Spleen (tissue), 11 donors: Measurements from ENCODE around the gene PDLIM5. TPM values are rescaled to one million over a fixed set of nuclear protein-coding genes. Genes with fewer than 3 reads are reported as not detected.

Source experiments
- DNase-seq: peaks from one replicate; pipeline ENCODE4 v3.0.0-alpha.2; 2020
- H3K27ac ChIP-seq, 8 donors: fragments of 200-600 bp; sonication (generic) in 7 of 8; 1 replicate in 4 of 8; 2 replicates in 4 of 8; pipeline versions ENCODE4 v1.5.0 to v1.8.0; 2016 to 2021; ENCODE audit warnings: inconsistent platforms in 4 of 8, mild to moderate bottlenecking in 4 of 8, moderate library complexity in 1 of 8
- H3K27me3 ChIP-seq, 7 donors: fragments of 200-600 bp; sonication (generic) in 6 of 7; replicated peaks in 1 of 7; 1 replicate in 4 of 7; 2 replicates in 3 of 7; pipeline versions ENCODE4 v1.5.0 to v1.8.0; 2016 to 2021; ENCODE audit warnings: inconsistent platforms in 3 of 7, mild to moderate bottlenecking in 1 of 7
- H3K36me3 ChIP-seq, 6 donors: fragments of 200-600 bp; sonication (generic) in 5 of 6; 1 replicate in 4 of 6; 2 replicates in 2 of 6; pipeline versions ENCODE4 v1.5.0 to v1.8.0; 2016 to 2021; ENCODE audit warnings: inconsistent platforms in 2 of 6
- H3K4me1 ChIP-seq, 6 donors: fragments of 200-600 bp; sonication (generic) in 5 of 6; 1 replicate in 3 of 6; 2 replicates in 3 of 6; pipeline versions ENCODE4 v1.5.0 to v1.8.0; 2016 to 2021; ENCODE audit warnings: inconsistent platforms in 3 of 6
- H3K4me3 ChIP-seq, 8 donors: fragments of 200-600 bp; sonication (generic) in 7 of 8; 1 replicate in 4 of 8; 2 replicates in 4 of 8; pipeline versions ENCODE4 v1.5.0 to v1.8.0; 2016 to 2021; ENCODE audit warnings: inconsistent platforms in 4 of 8, mild to moderate bottlenecking in 4 of 8, moderate library complexity in 2 of 8
- H3K9me3 ChIP-seq, 8 donors: fragments of 200-600 bp; sonication (generic) in 7 of 8; 1 replicate in 4 of 8; 2 replicates in 4 of 8; pipeline versions ENCODE4 v1.5.0 to v1.8.0; 2016 to 2021; ENCODE audit warnings: inconsistent platforms in 4 of 8
- POLR2A ChIP-seq, 3 donors: fragments of 450-650 bp; IDR thresholded peaks; one replicate each; pipeline ENCODE4 v1.5.1; 2017; ENCODE audit warnings: antibody characterized with exemption in 3 of 3, mild to moderate bottlenecking in 1 of 3
- POLR2AphosphoS5 ChIP-seq, 3 donors: sonication (generic); formaldehyde crosslinking; IDR thresholded peaks; one replicate each; pipeline ENCODE4 v1.5.1; 2017; ENCODE audit warnings: antibody characterized with exemption in 3 of 3
- whole genome bisulfite sequencing, 5 donors: extraction: QIAGEN DNeasy Blood & Tissue Kit in 3 of 5; methylation state at CpG; one replicate each; pipeline versions ENCODE4 v1.1.5 to v1.1.7; 2013 to 2018; 5-methylcytosine and 5-hydroxymethylcytosine counted together
- intact Hi-C: fragments of 100-400 bp; cut with DNase I; formaldehyde crosslinking; loops from one replicate; pipeline ENCODE4 v1.15.0; 2023; ENCODE audit warnings: low total_unique reads
- polyA plus RNA-seq, 3 donors: library from polyadenylated mRNA; stranded (reverse); fragments of 200-250 nt; gene quantifications; one replicate each; pipeline ENCODE4 v1.2.1, GENCODE V29; 2013
- total RNA-seq, 7 donors: library from RNA; depleted of rRNA in 3 of 7; stranded (reverse); fragments of >200 nt in 3 of 7; fragmentation: NEBNext Ultra II Directional in 4 of 7; extraction: Animal tissue kit (Norgen Biotek cat#: 25700) in 4 of 7; gene quantifications; one replicate each; pipeline versions ENCODE4 v1.1.0 to v1.2.1, GENCODE V29; 2016 to 2021
- TF ChIP-seq, protein P1 (sequence below), 11 experiments: fragments of 200-600 bp in 7 of 11; fragments of 450-650 bp in 4 of 11; sonication (generic) in 4 of 11; IDR thresholded peaks in 8 of 11; conservative IDR thresholded peaks in 3 of 11; 1 replicate in 7 of 11; 2 replicates in 4 of 11; pipeline versions ENCODE4 v1.4.0 to v1.8.0; 2016 to 2021; ENCODE audit warnings: antibody characterized with exemption in 11 of 11, inconsistent platforms in 4 of 11, mild to moderate bottlenecking in 1 of 11
- donor health status: healthy with polysubstance abuse.
- donor health status: DM: no; HTN: no; CAD: no; lungs with moderate emphysema.
- donor health status: DM: no; HTN: no; CAD: no.
- donor health status: Bipolar disorder and iron deficiency.
- donor health status: healthy.
- donor health status: DM: no; HTN: no; CAD: no.
- donor health status: DM: yes; HTN: yes; CAD: no.

The PDLIM5 gene
- total and polyA plus RNA-seq, 10 donors, result 9.4 to 182 (median 74.9) TPM

DNA sequence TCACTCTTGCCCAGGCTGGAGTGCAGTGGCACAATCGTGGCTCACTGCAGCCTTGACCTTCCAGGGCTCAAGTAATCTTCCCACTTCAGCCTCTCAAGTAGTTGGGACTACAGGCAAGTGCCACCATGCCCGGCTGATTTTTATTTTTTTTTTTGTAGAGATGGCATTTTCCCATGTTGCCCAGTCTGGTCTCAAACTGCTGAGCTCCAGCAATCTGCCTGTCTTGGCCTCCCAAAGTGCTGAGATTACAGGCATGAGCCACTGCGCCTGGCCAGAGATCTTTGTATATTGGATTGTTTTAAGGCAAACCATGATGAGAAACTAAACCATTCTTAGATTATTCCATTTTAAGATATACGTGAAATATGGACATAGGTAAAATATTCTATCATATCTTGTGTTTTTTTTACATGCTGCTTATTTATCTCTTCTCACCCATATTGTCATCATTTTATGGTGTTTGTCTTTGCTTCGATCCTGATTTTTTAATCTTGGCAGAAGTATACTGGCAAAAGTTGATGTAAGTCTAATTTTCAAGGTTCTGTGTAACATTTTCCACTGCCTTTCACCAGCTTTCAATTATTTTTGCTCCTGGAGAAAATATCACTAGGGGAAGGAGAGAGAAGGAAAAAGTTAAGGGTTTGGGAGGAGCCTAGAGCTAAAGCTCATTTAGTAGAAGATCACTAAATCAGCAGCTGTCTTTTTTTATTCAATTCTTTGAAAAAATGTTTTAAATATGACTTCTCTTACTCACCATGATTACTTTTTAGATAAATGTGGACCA is 27.8 kb downstream of the PDLIM5 start:
- TF ChIP-seq POLR2AphosphoS5 (IDR thresholded peaks at IDR 0.05), result no peak
- TF ChIP-seq POLR2A (IDR thresholded peaks at IDR 0.05), result no peak
- TF ChIP-seq, protein P1, sequence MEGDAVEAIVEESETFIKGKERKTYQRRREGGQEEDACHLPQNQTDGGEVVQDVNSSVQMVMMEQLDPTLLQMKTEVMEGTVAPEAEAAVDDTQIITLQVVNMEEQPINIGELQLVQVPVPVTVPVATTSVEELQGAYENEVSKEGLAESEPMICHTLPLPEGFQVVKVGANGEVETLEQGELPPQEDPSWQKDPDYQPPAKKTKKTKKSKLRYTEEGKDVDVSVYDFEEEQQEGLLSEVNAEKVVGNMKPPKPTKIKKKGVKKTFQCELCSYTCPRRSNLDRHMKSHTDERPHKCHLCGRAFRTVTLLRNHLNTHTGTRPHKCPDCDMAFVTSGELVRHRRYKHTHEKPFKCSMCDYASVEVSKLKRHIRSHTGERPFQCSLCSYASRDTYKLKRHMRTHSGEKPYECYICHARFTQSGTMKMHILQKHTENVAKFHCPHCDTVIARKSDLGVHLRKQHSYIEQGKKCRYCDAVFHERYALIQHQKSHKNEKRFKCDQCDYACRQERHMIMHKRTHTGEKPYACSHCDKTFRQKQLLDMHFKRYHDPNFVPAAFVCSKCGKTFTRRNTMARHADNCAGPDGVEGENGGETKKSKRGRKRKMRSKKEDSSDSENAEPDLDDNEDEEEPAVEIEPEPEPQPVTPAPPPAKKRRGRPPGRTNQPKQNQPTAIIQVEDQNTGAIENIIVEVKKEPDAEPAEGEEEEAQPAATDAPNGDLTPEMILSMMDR (IDR thresholded peaks at IDR 0.05 in 8 of 11, conservative IDR thresholded peaks at IDR 0.05 in 3 of 11), result no peak
- Histone ChIP-seq H3K4me1 (peaks cover 0 to 32% (median 4%) of the 10 kb centered on the region in 6 donors), H3K36me3 (no peaks in the 10 kb centered on the region), H3K27me3 (no peaks in the 10 kb centered on the region), H3K27ac (peak overlapping the region in 1 of 8 donors; percentile 4), H3K4me3 (no peak overlapping the region), H3K9me3 (no peaks in the 10 kb centered on the region)
- intact Hi-C loops, result no loop called here
- WGBS, 5 donors, result 75 to 92% (median 85%) methylated on average over 5 of the region's 5 CpGs
- DNase-seq, result no peak

DNA sequence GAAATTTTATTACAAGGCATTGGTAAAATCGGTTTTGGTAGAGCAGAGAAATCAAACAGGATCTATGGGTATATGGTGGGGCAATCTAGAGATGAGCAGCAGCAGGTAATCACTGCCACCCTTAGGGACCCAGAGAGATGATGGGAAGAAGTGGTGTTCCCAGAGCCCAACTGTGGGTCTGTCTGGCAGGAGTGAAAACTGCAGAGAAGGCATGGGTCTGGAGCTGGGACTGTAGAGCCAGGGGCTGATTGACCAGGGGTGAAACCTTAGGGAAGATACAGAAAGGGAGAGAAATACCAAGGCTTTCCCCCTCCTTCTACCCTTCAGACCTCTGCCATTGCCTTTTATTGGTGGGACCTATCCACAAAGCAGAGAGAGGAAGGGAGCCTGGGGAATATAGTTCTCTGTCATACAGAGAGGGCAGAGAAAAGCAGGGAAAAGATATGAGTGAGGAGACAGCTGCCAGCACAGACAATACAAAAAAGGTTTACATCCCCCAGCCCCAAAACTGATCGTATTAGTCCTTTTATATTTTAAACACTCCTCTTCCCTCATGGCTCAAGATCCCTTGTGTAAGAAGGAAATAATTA is 28.7 kb downstream of the PDLIM5 start:
- peaks cover 0 to 33% (median 4%) of the 10 kb centered on the region in 6 donors for H3K4me1 ChIP-seq
- no peaks in the 10 kb centered on the region for H3K9me3 ChIP-seq
- no peak for DNase-seq
- WGBS, 5 donors, result 69 to 89% (median 78%) methylated on average over 2 of the region's 2 CpGs
- intact Hi-C loops, result no loop called here
- no peak for TF ChIP-seq POLR2AphosphoS5 (IDR thresholded peaks at IDR 0.05)
- TF ChIP-seq, protein P1 (IDR thresholded peaks at IDR 0.05 in 8 of 11, conservative IDR thresholded peaks at IDR 0.05 in 3 of 11), result no peak
- no peak for TF ChIP-seq POLR2A (IDR thresholded peaks at IDR 0.05)
- peak overlapping the region in 1 of 8 donors; percentile 4 for H3K27ac ChIP-seq
- H3K4me3 ChIP-seq, result no peak overlapping the region
- H3K36me3 ChIP-seq, result no peaks in the 10 kb centered on the region
- no peaks in the 10 kb centered on the region for H3K27me3 ChIP-seq

DNA sequence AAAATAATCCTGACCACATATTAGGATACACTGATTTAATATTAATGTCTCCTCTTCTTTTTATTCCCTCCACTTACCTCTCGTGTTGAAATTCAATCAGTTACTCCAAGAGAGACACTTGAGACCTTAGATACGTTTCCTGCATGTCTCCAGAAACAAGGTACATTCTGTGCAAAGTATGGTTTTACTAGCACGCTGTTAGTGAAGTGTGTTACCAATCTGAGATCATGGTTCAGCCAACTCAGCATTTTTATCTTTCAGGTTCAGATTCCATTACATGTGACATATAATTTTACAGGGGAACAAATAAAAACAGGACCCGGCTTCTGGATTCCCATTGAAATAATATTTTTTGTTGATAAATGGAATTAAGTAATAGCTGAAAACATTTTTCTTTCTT is 32.2 kb downstream of the PDLIM5 start:
- no peak for TF ChIP-seq POLR2AphosphoS5 (IDR thresholded peaks at IDR 0.05)
- TF ChIP-seq POLR2A (IDR thresholded peaks at IDR 0.05), result no peak
- TF ChIP-seq, protein P1 (IDR thresholded peaks at IDR 0.05 in 8 of 11, conservative IDR thresholded peaks at IDR 0.05 in 3 of 11), result no peak
- H3K36me3 ChIP-seq, result no peaks in the 10 kb centered on the region
- DNase-seq, result no peak
- no peak overlapping the region for H3K4me3 ChIP-seq
- WGBS, 5 donors, result 81 to 94% (median 91%) methylated on average over 4 of the region's 4 CpGs
- H3K9me3 ChIP-seq, result no peaks in the 10 kb centered on the region
- H3K27me3 ChIP-seq, result no peaks in the 10 kb centered on the region
- H3K27ac ChIP-seq, result no peak overlapping the region
- intact Hi-C loops, result no loop called here
- H3K4me1 ChIP-seq, result peaks cover 0 to 25% (median 4%) of the 10 kb centered on the region in 6 donors

DNA sequence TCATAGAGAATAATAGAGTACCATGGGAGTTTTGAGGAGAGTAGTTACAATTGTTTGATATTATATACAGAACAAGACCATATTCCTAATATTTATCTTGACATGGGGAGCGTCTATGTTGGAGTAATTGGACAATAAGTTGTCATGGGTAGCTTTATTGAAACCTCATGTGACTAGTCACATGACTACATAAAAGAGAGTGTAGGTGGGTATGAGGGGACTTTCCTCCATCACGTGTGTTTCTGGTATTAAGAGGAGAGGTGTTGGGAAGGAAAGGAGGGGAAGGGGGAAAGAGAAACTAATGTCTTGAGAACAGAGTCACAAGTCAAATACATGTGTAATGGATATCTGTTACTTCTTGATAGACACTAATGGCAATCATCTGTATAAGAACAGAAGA is 33.1 kb downstream of the PDLIM5 start:
- H3K9me3 ChIP-seq, result no peaks in the 10 kb centered on the region
- intact Hi-C loops, result no loop called here
- WGBS, 5 donors, result 77 to 88% (median 83%) methylated on average over 2 of the region's 2 CpGs
- no peak overlapping the region for H3K27ac ChIP-seq
- TF ChIP-seq POLR2AphosphoS5 (IDR thresholded peaks at IDR 0.05), result no peak
- TF ChIP-seq, protein P1 (IDR thresholded peaks at IDR 0.05 in 8 of 11, conservative IDR thresholded peaks at IDR 0.05 in 3 of 11), result no peak
- TF ChIP-seq POLR2A (IDR thresholded peaks at IDR 0.05), result no peak
- peaks cover 0 to 25% (median 4%) of the 10 kb centered on the region in 6 donors for H3K4me1 ChIP-seq
- H3K4me3 ChIP-seq, result no peak overlapping the region
- H3K27me3 ChIP-seq, result no peaks in the 10 kb centered on the region
- no peaks in the 10 kb centered on the region for H3K36me3 ChIP-seq
- no peak for DNase-seq
